Activated CD4-positive, alpha-beta T cell treated with anti-CD3 and anti-CD28 coated beads, Interleukin-2, amount 50 U/mL, for 4 hours (primary cell): Measurements from ENCODE around the gene ANKRD33B.
"Not testable (repeated sequence)": the region's sequence is repeated elsewhere in the genome, so short reads cannot be mapped to it uniquely, and the experiment has no call there.

ENCODE experiments used
- DNase-seq, 2 experiments: peaks; one replicate each; pipeline ENCODE4 v3.0.0-alpha.2; 2020

The ANKRD33B gene

DNA sequence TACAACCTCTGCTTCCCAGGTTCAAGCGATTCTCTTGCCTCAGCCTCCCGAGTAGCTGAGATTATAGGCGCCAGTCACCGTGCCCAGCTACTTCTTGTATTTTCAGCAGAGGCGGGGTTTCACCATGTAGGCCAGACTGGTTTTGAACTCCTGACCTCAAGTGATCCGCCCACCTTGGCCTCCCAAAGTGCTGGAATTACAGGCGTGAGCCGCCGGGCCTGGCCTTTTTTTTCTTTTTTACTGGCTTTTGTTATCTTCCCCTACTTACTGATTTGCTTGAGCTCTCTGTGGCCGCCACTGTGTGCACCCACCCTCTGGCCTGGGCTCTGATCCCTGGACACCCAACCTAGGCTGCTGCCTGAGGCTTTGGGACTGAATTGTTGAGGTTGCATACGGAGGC, 60.3 kb downstream of the ANKRD33B start:
- no peak for DNase-seq

DNA sequence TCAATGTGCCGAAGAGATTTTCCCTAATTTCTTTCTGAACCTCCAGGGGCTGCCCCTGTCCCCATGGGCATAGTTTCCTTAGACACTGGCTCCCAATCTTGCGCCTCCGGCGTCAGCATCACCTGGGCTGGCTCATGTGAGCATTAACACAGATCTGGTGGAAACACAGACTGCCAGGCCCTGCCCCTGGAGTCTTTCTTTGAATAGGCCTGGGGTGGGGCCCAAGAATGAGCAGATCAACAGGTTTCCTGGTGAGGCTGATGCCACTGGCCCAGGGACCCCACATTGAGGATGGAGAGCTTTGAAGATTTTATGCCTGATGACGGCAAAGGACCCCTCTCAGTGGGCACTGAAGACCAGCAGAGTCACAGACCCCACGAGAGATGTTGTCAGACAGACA, 60.8 kb downstream of the ANKRD33B start:
- no peak for DNase-seq

DNA sequence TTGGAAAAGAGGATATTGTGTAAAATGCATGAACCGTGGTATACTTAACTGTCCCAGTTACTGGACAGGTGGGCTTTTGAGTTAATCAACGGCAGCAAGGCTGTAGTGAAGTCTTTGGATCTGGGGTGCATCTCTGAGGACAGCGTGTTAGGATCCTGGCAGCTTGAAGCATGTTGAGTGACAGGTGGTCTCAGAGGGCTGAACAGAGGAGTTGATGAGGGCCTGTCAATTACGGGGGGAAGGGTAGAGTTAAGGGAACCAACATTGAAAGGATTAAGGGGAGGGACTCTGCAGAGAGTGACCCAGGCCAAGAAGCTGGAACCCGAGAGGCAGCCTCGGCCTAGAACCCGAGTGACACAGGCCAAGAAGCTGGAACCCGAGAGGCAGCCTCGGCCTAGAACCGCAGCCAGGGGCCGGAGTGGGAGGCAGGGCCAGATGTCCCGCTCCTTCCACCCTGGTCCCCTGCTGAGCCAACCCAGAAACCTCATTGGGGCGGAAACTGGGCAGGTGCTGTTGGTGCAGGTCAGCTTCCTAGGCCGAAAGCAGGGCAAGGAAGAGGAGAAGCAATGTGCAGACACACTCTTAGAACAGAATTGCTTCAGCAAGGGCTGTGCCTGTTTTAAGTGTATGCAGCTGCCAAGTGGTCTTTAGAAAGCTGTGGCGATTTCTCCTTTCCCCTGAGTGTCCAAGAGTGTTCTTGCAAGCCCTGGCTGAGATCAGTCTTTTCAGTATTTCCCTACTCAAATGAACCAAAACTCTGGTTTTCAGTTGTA, 62.0 kb downstream of the ANKRD33B start:
- DNase-seq: no peak

DNA sequence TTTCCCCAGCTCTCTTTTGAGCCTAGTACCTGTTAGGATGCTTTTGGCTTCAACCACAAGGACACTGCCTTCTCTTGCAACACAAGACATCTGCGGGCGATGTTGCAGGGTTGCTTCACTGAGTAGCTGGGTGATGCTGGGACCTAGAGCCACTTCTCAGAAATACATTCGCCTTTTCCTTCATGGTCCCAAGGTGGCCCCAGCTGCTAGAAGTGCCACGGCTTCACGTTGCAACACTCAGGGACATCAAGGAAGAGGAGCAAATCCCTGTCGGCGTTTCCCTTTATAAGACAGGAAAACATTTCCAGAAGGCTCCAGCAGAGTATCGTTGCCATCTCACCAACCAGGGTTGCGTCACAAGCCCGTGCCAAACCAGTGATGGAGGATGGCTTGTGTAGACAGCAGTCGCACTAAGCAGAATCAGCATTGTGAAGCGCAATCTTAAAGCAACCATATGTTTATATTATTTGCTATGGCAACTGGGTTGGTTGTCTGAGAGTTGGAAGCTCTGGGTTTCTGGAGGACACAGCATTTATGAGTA, 62.7 kb downstream of the ANKRD33B start:
- DNase-seq: no peak

DNA sequence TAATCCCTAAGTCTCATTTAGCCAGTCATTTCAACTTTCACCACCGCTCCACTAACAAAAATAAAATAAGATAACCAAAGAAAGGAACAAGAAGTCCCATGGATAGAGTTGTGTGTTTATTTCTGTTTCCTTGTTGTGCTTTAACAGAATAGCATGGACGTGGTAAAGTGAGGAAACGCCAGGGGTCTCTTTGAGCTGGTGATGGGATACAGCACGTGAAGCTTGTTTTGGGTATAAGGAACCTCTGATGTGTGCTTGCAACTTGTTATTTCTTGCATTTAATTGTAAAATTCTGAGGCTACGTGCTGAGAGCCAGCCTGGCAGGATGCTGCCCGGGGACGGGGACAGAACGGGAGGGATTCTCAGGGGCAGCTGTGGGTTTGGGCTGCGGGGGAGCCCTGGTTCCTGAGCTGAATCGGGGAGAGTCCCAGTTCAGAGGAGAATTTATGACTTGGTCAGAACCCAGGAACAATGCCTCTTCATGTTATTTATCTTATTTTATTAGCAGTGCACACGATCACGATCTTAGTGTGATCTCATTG, 63.4 kb downstream of the ANKRD33B start:
- DNase-seq: no peak

DNA sequence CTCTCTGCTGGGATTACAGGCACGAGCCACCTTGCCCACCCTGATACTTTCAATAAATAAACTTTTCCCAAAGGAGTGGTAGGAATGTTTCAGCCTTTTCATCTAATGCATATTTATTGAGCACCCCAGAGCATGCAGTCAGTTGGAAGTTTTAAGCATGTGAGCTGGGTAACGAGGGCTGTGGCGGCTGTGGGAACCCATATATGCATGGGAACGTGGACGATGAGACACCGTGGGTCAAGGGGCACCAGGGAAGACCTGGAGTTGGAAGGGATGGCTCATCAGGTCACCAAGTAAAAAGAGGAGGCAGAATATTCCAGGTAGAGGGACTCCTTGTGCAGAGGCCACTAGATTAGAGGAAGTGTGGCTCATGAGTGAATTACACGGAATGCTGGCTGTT, 64.7 kb downstream of the ANKRD33B start:
- no peak for DNase-seq

DNA sequence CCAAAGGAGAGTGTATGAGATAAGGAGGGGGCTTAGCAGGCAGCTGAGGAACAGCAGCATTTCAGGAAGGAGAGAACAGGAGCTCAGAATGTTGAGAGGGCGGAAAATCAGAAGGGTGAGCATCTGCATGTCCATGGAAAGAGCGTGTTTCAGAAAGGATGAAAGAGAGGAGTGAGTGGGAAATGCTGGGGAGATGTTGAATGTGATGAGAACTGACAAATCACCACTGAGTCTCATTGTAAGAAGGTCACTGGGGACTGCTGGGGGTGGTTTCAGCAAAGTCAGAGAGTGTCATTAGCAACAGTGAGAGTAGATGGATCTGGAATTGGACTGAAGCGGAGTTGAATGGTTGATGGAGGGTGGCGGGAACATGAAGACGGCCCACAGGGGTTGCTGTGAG, 65.8 kb downstream of the ANKRD33B start:
- no peak for DNase-seq

DNA sequence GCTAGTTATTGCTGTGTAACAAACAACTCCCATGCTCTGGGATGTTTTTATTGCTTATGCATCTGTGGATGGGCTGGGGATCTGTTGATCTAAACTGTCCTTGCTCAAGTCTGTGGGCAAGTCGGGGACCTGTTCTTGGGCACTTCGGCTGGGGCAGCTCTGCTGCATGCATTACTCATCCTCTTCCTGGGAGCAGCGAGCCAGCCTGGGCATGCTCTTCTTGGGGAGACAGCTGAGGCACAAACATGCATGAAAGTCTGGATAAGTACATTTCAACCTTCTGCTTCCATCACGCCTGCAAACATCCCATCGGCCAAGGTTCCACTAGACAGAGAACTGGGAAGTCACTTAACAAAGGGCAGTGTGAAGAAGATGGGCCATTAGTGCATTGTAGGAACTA, 66.3 kb downstream of the ANKRD33B start:
- DNase-seq: no peak

DNA sequence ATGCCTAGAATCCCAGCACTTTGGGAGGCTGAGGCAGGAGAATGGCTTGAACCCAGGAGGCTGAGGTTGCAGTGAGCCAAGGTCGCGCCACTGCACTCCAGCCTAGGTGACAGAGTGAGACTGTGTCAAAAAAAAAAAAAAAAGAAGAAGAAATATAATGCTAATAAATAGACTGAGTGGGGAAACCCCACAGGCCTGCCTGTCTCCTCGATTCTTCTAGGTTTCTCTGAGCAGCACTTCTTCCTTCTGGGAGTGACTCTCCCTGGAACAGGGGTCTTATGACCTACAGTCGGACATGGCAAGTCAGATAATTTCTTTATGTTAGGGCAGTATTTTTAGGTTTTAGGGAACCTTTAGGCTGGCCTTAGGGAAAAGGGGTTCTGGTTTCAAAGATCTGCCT, 66.9 kb downstream of the ANKRD33B start:
- DNase-seq: not testable (repeated sequence)

DNA sequence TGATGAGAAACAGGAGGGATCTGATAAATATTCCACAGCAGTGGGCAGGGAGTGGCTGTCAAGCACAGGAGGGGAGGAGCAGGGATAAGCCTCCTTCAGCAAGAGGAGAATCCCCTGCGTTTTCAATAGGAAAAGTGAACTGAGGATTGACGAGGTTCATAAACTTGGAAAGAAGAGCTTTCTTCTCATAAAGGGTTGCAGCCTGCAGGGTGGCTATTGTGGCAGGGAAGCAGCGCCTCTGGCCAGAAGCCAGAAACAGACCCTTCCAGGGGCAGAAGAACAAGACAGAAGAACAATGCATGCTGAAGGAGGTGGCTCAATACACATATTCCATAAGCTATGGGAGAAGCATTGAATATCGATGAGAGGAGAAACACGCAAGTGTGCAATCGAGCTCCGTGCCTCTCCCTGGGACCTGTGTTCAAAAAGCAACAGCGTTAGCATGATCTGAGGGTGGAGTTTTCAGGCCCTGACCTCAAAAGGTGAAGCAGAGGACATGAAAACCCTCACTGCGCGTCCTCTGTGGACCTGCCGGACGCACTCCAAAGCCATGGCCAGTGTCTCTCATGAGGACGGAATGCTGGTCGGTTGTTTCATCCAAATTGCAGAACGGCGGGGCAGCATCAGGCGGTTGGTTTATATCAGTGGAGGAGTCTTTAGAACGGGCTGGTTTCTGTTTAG, 67.6 kb downstream of the ANKRD33B start:
- DNase-seq: no peak

DNA sequence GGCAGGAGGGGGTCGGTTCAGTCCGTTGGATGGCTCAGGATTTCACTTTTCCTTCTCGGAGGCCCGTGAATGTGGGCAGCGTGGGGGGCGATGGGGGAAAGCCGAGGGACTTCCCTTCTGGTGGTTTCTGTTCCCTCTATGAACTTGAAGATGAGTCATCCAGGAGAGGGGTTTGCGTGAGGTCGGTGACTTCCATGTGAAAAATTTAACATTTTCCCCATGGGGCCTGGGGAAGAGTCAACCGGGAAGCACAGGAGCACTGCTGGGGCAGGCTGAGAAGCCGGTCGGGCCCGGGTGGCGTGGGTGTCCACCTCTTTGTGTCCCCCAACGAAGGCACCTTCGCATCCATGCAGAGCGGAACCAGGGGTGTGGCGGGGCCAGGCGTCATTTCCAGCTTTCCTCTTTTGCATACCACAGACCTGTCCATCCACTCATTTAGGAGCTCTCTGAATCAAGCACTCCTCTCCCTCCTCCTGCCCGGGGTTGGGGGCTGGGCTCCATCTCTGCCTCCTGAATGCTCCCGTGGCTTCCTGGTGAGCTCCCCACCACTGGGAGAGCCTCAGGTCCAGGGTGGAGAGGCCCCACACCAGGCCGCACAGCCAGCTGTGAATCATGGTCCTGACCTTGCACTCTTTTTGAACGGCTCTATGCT, 68.4 kb downstream of the ANKRD33B start:
- DNase-seq: no peak

DNA sequence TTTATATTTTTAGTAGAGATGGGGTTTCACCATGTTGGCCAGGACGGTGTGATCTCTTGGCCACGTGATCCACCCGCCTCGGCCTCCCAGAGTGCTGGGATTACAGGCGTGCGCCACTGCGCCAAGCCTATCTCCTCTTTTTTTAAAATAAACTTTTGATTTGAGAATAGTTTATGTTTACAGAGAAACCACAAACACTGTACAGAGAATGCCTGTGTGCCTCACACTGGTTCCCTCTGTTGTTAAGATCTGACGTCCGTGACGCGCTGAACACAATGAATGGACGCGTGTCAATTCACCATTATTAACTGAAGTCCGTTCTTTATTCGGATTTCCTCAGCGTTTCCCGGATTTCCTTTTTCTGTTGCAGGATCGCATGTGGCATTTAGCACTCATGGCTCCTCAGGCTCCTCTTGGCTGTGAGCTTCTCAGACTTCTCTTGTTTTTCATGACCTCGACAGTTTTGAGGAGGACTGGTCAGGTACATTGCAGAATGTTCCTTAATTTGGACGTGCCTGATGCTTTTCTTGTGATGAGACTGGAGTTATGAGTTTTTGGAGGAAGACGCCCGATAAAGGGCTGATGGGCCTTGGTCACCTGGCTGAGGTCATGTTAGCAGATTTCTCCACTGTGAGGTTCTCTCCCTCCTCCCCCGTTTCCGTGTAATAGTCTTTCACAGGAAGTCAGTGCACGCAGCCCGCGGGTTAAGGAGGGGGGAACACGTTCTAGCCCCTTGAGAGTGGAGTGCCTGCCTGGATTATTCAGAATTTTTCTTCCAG, 69.6 kb downstream of the ANKRD33B start:
- peak; percentile 41 to 43 for DNase-seq

DNA sequence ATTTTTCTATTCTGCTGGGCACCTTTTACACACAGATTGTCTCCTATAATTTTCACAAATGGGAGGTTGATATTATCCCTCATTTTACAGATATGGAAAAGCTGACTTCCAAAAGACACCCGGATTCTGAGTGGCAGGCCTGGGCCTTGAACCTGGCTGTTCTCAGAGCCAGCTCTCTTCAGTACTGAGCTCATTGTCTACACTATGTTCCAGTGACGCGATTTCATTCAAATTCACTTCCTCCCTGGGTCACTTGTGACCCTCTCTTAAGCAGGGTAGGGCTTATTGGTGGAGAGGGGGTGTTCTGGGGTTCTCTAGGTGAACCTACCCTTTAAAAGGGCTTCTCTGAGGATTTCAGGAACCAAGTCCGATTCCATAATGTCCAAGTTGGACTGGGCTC, 70.2 kb downstream of the ANKRD33B start:
- no peak for DNase-seq

DNA sequence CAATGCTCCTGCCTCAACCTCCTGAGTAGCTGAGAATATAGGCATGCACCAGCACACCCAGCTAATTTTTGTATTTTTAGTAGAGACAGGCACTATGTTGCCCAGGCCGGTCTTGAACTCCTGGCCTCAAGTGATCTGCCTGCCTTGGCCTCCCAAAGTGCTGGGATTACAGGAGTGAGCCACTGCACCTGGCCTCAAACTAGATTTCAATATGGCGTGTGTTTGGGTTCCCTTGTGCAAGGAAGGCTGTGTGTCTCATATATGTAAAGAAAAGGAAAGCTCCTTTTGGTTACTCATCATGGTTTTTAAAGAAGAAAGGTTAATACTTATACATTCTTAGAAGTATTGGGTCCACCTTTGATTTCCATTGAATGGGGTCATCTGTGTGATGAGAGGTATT, 70.7 kb downstream of the ANKRD33B start:
- no peak for DNase-seq

DNA sequence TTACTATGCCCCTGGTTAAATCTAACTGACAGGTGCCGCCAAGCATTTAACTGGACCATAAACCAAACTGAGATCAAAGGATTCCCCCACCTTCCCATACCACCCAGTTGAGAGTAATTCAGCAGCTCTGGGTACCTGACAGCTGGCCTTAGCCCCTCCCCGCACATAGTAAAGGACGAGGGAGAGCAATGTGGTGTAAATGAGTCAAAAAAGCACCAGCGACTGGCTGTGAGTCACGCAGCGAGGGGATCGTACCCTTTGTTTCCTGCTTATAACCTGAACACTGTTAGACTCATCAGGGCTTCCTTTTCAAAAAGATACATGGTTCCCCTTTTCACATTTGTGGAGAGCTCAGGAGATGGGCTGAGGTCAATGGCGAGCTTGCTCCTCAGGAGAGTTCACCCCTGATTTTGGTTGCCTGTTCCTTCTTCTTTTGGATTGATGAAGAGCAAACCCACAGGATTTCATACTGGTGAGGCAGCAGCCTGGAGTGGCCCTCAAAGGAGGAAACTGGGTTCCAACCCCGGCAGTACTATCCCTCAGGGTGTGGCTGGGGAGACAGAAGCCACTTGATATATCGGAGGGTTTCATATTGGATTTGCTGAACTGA, 71.5 kb downstream of the ANKRD33B start:
- DNase-seq: peak; percentile 63 to 64

DNA sequence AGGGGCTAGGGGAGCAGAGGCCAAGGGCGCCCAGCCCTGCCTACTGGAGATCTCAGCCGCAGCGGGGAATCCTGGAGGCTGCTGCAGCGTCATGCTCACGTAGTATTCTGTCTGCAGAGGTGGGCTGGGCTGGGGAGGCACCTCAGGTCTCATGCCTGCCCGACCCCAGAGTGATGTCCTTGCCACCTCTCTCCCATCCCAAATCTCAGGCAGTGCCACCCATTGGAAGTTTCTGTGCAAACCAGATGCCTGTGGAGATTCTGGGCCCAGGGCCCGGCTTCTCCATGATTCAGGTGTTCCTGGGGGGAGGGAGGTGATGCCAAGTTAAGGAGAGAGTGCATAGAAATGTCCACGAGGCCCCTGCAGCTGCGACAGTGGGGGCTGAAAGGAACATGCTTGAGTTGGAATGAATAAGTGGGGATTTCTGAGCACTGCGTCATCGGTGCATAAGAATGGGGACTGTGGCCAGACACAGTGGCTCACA, 72.0 kb downstream of the ANKRD33B start:
- DNase-seq: no peak

DNA sequence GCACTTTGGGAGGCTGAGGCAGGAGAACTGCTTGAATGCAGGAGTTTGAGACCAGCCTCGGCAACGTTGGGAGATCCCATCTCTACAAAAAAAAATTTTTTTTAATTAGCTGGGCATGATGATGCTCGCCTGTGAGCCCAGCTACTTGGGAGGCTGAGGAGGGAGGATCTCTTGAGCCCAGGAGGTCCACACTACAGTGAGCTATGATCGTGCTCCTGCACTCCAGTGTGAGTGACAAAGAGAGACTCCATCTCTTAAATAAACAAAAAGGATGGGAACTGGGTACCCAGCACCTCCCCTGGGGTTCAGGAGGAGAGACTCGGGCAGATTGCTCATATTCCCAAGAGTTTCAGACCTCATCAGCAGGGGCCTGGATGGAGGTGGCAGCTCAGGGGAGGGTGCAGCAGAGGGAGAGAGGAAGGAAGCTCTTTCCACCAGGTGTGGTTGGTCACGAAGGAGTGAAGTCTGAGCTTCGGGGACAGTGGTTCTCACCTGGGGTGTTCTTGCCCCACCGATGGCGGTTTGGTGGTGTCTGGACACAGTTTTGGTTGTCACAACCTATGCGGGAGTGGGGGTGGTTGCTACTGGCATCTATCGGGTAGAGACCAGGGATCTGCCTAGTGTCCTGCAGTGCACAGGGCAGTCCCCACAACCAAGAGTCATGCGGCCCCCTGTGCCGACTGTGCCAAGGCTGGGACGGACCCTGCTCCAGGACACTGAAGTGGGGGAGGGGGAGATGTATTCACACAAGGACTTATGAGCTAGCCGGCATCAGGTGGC, 72.7 kb downstream of the ANKRD33B start:
- DNase-seq: no peak

DNA sequence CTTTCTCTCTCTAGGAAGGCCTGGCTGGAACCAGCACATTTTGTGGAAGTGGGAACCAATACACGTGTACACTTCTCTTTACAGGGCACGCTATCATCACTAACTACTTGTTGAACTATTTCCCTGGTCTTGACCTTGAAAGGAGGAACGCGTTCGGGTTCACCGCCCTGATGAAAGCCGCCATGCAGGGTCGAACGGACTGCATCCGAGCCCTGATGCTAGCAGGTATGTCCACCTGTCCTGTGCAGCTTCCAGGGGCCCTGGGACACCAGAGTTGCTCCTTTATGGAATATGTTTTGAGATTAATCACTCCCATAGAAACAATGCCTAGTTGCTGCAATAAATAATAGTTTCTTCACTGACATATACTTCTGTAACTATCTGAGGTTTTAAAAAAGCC, 74.1 kb downstream of the ANKRD33B start:
- no peak for DNase-seq

DNA sequence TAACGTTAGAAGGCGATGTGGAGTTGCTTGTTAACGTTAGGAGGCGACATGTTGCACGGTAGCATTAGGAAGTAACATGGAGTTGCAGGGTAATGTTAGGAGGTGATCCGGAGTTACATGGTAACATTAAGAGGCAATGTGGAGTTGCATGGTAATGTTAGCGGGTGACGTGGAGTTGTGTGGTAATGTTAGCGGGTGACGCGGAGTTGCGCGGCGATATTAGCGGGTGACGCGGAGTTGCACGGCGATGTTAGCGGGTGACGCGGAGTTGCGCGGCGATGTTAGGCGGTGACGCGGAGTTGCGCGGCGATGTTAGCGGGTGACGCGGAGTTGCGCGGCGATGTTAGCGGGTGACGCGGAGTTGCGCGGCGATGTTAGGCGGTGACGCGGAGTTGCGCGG, 74.9 kb downstream of the ANKRD33B start:
- DNase-seq: not testable (repeated sequence)

DNA sequence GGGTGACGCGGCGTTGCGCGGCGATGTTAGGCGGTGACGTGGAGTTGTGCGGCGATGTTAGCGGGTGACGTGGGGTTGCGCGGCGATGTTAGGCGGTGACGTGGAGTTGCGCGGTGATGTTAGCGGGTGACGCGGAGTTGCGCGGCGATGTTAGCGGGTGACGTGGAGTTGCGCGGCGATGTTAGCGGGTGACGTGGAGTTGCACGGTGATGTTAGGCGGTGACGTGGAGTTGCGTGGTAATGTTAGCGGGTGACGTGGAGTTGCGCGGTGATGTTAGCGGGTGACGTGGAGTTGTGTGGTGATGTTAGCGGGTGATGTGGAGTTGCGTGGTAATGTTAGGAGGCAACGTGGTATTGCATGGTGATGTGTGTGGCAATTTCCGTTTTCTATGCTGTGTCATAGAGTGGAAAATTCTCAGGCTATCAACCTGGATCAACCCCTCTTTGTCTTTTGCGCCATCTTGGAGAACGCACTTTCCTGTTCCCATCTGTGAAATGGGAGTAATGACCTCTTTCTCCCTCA, 76.0 kb downstream of the ANKRD33B start:
- no peak for DNase-seq

DNA sequence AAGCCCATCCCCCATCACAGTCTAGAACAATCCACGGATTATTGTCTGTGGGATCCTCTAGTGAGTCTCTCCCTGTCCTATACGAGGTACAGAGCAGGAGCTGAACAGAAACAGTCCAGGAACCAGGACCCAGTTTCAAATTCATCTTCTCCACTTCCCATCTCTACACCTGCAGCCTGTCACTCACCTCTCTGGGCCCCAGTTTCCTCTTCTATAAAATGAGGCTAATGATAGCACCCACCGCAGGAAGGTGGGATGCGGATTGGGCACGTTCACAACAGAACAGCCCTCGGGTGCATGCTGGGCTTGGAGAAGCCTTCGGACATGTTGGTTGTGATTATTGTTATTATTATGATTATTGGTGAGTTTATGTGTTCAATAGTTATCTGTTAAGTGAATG, 78.5 kb downstream of the ANKRD33B start:
- DNase-seq: no peak
